Thyroid gland (tissue), 4 donors: ENCODE data around the gene MOG. TPM values are rescaled to one million over a fixed set of nuclear protein-coding genes. Genes with fewer than 3 reads are reported as not detected.

Experiments
- DNase-seq, 2 donors: peaks; one replicate each; pipeline ENCODE4 v3.0.0-alpha.2; 2019
- H3K27ac ChIP-seq, 3 donors: fragments of 200-600 bp; sonication (generic); 1 replicate in 2 of 3; 2 replicates in 1 of 3; pipeline ENCODE4 v1.5.1; 2016 to 2019; ENCODE audit warnings: mild to moderate bottlenecking in 1 of 3, moderate library complexity in 1 of 3
- H3K27me3 ChIP-seq: fragments of 200-600 bp; sonication (generic); one replicate; pipeline ENCODE4 v1.5.1; 2019
- H3K36me3 ChIP-seq, 2 donors: fragments of 200-600 bp; sonication (generic); one replicate each; pipeline ENCODE4 v1.5.1; 2016 to 2019
- H3K4me1 ChIP-seq, 2 donors: fragments of 200-600 bp; sonication (generic); one replicate each; pipeline ENCODE4 v1.5.1; 2017 to 2019
- H3K4me3 ChIP-seq, 3 donors: fragments of 200-600 bp; sonication (generic); replicated peaks in 1 of 3; 1 replicate in 2 of 3; 2 replicates in 1 of 3; pipeline ENCODE4 v1.5.1; 2016; ENCODE audit warnings: mild to moderate bottlenecking in 1 of 3
- H3K9me3 ChIP-seq: fragments of 200-600 bp; sonication (generic); one replicate; pipeline ENCODE4 v1.5.1; 2017
- POLR2A ChIP-seq, 2 donors: fragments of 450-650 bp; IDR thresholded peaks; one replicate each; pipeline ENCODE4 v1.6.1; 2017; ENCODE audit warnings: antibody characterized with exemption in 2 of 2, mild to moderate bottlenecking in 2 of 2, moderate library complexity in 1 of 2
- WGBS, 2 donors: methylation state at CpG; one replicate each; pipeline ENCODE4 v1.1.5; 2017; 5-methylcytosine and 5-hydroxymethylcytosine counted together
- intact Hi-C: fragments of 100-400 bp; cut with DNase I; formaldehyde crosslinking; loops from one replicate; pipeline ENCODE4 v1.15.1; 2023
- total RNA-seq, 4 donors: library from RNA; depleted of rRNA; stranded (reverse); fragments of >200 nt; gene quantifications; one replicate each; pipeline ENCODE4 v1.2.3, GENCODE V29; 2016
- TF ChIP-seq, protein P1 (sequence below), 6 experiments: fragments of 200-600 bp in 3 of 6; fragments of 450-650 bp in 3 of 6; sonication (generic) in 3 of 6; IDR thresholded peaks; one replicate each; pipeline ENCODE4 v1.5.1; 2016 to 2019; ENCODE audit warnings: antibody characterized with exemption in 6 of 6, mild to moderate bottlenecking in 2 of 6, inconsistent platforms in 1 of 6, moderate library complexity in 1 of 6

The MOG gene
- total RNA-seq, 4 donors from 2014 or later: not detected

DNA sequence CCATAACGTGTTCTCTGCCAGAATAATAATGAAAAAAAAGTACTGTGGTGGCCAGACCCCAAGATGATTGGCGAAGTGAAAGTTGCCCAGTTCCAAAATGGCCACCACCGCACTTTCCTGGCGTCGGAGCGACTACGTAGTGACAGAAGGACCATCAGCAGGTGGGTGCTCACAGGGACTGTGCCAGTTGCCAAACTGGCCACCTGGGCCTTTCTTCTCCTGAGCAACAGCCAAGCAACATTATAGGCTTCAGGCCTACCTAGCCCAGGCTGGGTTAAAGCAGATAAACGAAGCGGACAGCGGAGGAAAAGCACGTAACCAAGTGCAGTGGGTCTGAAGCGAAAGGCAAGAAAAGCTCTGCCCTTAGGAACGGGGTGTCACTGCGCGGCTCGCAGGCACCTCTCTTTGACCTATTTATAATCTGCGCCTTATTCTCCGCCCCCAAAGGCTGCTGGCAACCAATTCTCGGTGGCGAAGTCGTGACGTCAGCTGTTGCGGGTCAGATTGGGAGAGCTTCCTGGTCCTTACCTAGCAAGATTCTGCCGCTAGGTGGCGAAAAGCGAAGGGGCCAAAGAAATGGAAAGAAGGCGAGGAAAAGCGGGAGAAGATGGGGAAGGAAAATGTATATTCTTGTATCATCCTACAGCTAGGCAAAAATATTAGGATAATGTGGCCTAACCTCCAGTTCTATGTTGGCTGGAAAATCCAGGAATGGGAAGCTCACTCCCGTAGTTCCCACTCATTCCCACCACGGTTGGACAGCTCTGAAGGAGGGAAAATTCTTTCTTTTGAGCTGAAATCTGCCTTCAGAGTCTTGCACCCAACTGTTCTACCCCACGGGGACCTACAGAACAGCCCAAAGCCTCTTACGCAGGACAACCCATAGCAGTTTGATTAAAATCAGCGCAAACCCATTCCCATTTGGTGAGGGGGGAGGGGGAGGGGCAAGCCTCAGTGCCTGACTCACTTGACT lies 6.9 kb upstream of the MOG start:
- Histone ChIP-seq H3K4me3 (peak overlapping the region; percentile 14 to 59 (median 40)), H3K4me1 (no peaks in the 10 kb centered on the region), H3K27ac (peak overlapping the region; percentile 90 to 95 (median 93)), H3K27me3 (no peaks in the 10 kb centered on the region), H3K9me3 (no peaks in the 10 kb centered on the region), H3K36me3 (no peaks in the 10 kb centered on the region)
- peak; percentile 98 to 99 for DNase-seq
- TF ChIP-seq, protein P1, sequence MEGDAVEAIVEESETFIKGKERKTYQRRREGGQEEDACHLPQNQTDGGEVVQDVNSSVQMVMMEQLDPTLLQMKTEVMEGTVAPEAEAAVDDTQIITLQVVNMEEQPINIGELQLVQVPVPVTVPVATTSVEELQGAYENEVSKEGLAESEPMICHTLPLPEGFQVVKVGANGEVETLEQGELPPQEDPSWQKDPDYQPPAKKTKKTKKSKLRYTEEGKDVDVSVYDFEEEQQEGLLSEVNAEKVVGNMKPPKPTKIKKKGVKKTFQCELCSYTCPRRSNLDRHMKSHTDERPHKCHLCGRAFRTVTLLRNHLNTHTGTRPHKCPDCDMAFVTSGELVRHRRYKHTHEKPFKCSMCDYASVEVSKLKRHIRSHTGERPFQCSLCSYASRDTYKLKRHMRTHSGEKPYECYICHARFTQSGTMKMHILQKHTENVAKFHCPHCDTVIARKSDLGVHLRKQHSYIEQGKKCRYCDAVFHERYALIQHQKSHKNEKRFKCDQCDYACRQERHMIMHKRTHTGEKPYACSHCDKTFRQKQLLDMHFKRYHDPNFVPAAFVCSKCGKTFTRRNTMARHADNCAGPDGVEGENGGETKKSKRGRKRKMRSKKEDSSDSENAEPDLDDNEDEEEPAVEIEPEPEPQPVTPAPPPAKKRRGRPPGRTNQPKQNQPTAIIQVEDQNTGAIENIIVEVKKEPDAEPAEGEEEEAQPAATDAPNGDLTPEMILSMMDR (IDR thresholded peaks at IDR 0.05): peak; percentile 65 to 96 (median 91)
- peak in 1 of 2 donors; percentile 99 for TF ChIP-seq POLR2A (IDR thresholded peaks at IDR 0.05)
- 4 to 5% methylated on average over 30 to 33 of the region's 33 CpGs for WGBS, 2 donors
- intact Hi-C loops: no loop called here

DNA sequence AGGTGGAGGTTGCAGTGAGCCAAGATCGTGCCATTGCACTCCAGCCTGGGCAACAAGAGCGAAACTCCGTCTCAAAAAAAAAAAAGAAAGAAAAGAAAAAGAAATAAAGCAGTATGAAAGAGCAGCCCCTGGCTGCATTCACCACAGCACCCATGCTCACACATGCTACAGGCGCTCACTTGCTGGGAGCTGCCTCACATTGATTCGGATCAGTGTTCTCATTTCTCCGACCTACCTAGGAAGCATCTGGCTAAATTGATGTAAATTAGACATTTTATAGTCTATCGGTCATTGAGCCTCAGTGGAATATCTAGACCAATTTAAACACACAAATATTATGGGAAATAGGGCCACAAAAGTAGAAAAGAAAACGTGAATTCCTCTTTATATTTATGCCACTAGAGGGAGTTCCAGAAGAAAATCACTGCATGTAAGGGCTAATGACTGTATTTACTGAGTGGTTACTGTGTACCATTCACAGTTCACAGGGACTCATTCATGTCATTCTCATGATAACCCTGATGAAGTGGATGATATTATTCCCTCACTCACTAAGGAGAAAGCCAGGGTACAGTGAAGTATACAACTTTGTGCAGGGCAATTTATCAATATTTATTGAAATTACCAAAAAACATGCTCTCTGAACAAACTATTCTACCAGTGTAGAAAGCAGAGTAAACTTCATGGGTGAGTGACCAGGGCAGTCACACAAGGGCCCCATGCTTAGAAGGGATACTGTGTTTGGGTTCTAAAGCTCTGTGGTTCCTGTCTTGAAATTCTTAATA lies 5.3 kb upstream of the MOG start:
- intact Hi-C loops: no loop called here
- H3K27ac ChIP-seq: no peak overlapping the region
- no peaks in the 10 kb centered on the region for H3K9me3 ChIP-seq
- 75 to 76% methylated on average over 8 of the region's 8 CpGs for WGBS, 2 donors
- H3K4me1 ChIP-seq: no peaks in the 10 kb centered on the region
- H3K4me3 ChIP-seq: no peak overlapping the region
- DNase-seq: no peak
- no peak for TF ChIP-seq POLR2A (IDR thresholded peaks at IDR 0.05)
- TF ChIP-seq, protein P1 (IDR thresholded peaks at IDR 0.05): peak in 5 of 6 experiments; percentile 27 to 57 (median 48)
- no peaks in the 10 kb centered on the region for H3K36me3 ChIP-seq
- H3K27me3 ChIP-seq: no peaks in the 10 kb centered on the region

DNA sequence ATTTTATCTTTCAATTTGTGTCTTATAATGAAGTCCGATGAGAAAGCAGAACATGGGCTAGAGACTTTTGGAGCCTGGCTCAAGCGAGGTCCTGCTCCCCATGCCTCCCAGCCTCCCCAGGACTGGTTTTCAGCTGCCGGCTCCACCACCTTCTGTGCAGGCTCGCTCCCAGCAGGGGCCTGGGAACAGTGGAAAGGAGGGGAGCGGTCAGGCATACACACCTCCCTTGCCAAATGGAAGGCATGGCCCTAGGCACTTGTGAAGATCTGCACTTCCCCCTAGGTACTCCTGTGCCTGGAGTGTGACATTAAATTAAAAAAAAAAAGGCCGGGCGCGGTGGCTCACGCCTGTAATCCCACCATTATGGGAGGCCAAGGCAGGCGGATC lies 4.7 kb upstream of the MOG start:
- intact Hi-C loops: no loop called here
- no peak for TF ChIP-seq POLR2A (IDR thresholded peaks at IDR 0.05)
- WGBS, 2 donors: 83 to 86% methylated on average over 10 of the region's 10 CpGs
- no peak for DNase-seq
- Histone ChIP-seq H3K4me3 (no peak overlapping the region), H3K27me3 (no peaks in the 10 kb centered on the region), H3K4me1 (no peaks in the 10 kb centered on the region), H3K27ac (no peak overlapping the region), H3K9me3 (no peaks in the 10 kb centered on the region), H3K36me3 (no peaks in the 10 kb centered on the region)

DNA sequence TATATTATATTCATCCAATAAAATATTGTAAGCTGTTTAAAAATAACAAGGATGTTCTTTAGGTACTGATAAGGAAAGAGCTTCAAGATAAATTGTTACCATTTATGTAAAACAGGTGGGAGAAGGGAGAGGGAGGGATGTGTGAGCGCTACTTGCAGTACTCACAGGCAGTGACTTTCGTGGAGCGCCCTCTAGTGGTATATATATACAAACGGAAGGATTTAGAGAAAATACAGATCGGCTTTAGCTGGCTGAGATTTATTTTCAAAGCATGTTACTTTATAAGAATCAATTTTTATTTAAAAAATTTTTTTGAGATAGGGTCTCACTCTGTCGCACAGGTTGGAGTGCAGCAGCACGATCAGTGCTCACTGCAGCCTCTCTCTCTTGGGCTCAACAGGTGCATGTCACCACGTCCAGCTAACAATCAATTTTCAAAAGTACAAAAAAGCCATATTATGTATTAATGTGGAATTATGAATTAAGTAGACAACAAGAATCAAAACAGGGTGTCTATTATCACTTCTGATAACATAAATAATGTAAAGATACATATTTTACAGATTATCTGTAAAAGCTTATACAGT lies 3.3 kb upstream of the MOG start:
- intact Hi-C loops: no loop called here
- no peak overlapping the region for H3K27ac ChIP-seq
- H3K4me1 ChIP-seq: no peaks in the 10 kb centered on the region
- TF ChIP-seq POLR2A (IDR thresholded peaks at IDR 0.05): no peak
- TF ChIP-seq, protein P1 (IDR thresholded peaks at IDR 0.05): peak; percentile 44 to 83 (median 54)
- no peaks in the 10 kb centered on the region for H3K36me3 ChIP-seq
- DNase-seq: peak; percentile 34 to 40
- H3K27me3 ChIP-seq: no peaks in the 10 kb centered on the region
- no peaks in the 10 kb centered on the region for H3K9me3 ChIP-seq
- 13 to 14% methylated on average over 8 of the region's 8 CpGs for WGBS, 2 donors
- H3K4me3 ChIP-seq: no peak overlapping the region

DNA sequence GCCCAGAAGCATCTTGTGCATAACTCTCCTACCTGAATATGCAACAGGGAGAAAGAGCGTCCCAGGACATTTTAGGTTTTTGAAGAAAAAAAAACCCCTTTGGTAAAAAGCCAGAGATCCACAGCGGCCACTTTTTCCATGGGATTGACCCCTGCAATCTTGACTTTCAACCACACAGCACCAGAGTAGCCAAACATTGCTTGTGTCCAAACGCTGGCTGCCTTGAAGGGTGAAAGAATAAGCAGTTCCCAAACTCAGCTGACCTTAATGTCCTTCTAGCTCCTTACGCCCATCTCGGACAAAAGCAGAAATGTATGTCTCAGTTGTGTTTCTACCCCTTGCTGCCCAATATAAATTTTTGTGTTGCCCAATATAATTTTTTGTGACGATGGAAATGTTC lies 1.2 kb upstream of the MOG start:
- 73 to 81% methylated on average over 6 of the region's 6 CpGs for WGBS, 2 donors
- no peaks in the 10 kb centered on the region for H3K27me3 ChIP-seq
- no peak overlapping the region for H3K27ac ChIP-seq

More for the DNA sequence above, 1.2 kb upstream of the MOG start:
- H3K4me3 ChIP-seq: no peak overlapping the region
- TF ChIP-seq POLR2A (IDR thresholded peaks at IDR 0.05): no peak
- TF ChIP-seq, protein P1 (IDR thresholded peaks at IDR 0.05): no peak
- intact Hi-C loops: no loop called here
- H3K9me3 ChIP-seq: no peaks in the 10 kb centered on the region
- DNase-seq: no peak
- no peaks in the 10 kb centered on the region for H3K36me3 ChIP-seq
- no peaks in the 10 kb centered on the region for H3K4me1 ChIP-seq
